ENCODE data around the gene DFFB.
"Not testable (repeated sequence)": the region's sequence is repeated elsewhere in the genome, so short reads cannot be mapped to it uniquely, and the experiment has no call there.

DFFB gene

GRCh38 chr1:3911981-3912808 is 54.9 kb downstream of the DFFB start:
- DNase-seq: no peak

- no peak for DNase-seq
Measured at GRCh38 chr1:3912809-3913685, 55.8 kb downstream of the DFFB start.

GRCh38 chr1:3914331-3914851 is 57.1 kb downstream of the DFFB start:
- DNase-seq: no peak

- no peak for DNase-seq
Measured at GRCh38 chr1:3914911-3915310, 57.6 kb downstream of the DFFB start.

GRCh38 chr1:3915551-3916121 is 58.4 kb downstream of the DFFB start:
- no peak for DNase-seq

GRCh38 chr1:3917761-3918160 is 60.5 kb downstream of the DFFB start:
- DNase-seq: no peak

- DNase-seq: not testable (repeated sequence)
Measured at GRCh38 chr1:3918359-3918758, 61.1 kb downstream of the DFFB start.

GRCh38 chr1:3918966-3919611 is 61.8 kb downstream of the DFFB start:
- no peak for DNase-seq

GRCh38 chr1:3919706-3920105 is 62.4 kb downstream of the DFFB start:
- DNase-seq: no peak

GRCh38 chr1:3921765-3922164 is 64.5 kb downstream of the DFFB start:
- no peak for DNase-seq

GRCh38 chr1:3922201-3922725 is 65.0 kb downstream of the DFFB start:
- peak; percentile 43 for DNase-seq

- DNase-seq: no peak
Measured at GRCh38 chr1:3922851-3923250, 65.6 kb downstream of the DFFB start.

GRCh38 chr1:3923378-3924185 is 66.3 kb downstream of the DFFB start:
- no peak for DNase-seq

GRCh38 chr1:3924186-3924824 is 67.0 kb downstream of the DFFB start:
- DNase-seq: no peak

GRCh38 chr1:3924825-3925220 is 67.5 kb downstream of the DFFB start:
- no peak for DNase-seq

GRCh38 chr1:3925256-3925655 is 68.0 kb downstream of the DFFB start:
- DNase-seq: no peak

GRCh38 chr1:3925762-3926161 is 68.5 kb downstream of the DFFB start:
- DNase-seq: no peak

- no peak for DNase-seq
Measured at GRCh38 chr1:3926956-3927355, 69.7 kb downstream of the DFFB start.

GRCh38 chr1:3928586-3928985 is 71.3 kb downstream of the DFFB start:
- no peak for DNase-seq

- DNase-seq: no peak
Measured at GRCh38 chr1:3929126-3929525, 71.8 kb downstream of the DFFB start.

- DNase-seq: no peak
Measured at GRCh38 chr1:3930301-3931006, 73.2 kb downstream of the DFFB start.
